ENCODE measurements around the gene CACNA2D3.

CACNA2D3 gene

GRCh38 chr3:54709785-54710184 lies 587.4 kb downstream of the CACNA2D3 start:
- DNase-seq = no peak

- no peak for DNase-seq
These were observed 588.6 kb downstream of the CACNA2D3 start for GRCh38 chr3:54710954-54711353.

- DNase-seq = no peak
These were observed 590.2 kb downstream of the CACNA2D3 start for GRCh38 chr3:54712539-54712938.

- DNase-seq = no peak
These were observed 590.7 kb downstream of the CACNA2D3 start for GRCh38 chr3:54713031-54713430.

GRCh38 chr3:54713455-54713854 lies 591.1 kb downstream of the CACNA2D3 start:
- DNase-seq = no peak

GRCh38 chr3:54714035-54714434 lies 591.7 kb downstream of the CACNA2D3 start:
- no peak for DNase-seq

GRCh38 chr3:54717506-54717905 lies 595.2 kb downstream of the CACNA2D3 start:
- no peak for DNase-seq

- no peak for DNase-seq
These were observed 597.6 kb downstream of the CACNA2D3 start for GRCh38 chr3:54719914-54720313.

- no peak for DNase-seq
These were observed 598.3 kb downstream of the CACNA2D3 start for GRCh38 chr3:54720604-54721003.

GRCh38 chr3:54731732-54732445 lies 609.5 kb downstream of the CACNA2D3 start:
- no peak for DNase-seq

- no peak for DNase-seq
These were observed 611.0 kb downstream of the CACNA2D3 start for GRCh38 chr3:54733106-54734006.

- no peak for DNase-seq
These were observed 614.1 kb downstream of the CACNA2D3 start for GRCh38 chr3:54736459-54736858.

- no peak for DNase-seq
These were observed 621.4 kb downstream of the CACNA2D3 start for GRCh38 chr3:54743755-54744154.

- DNase-seq = no peak
These were observed 621.9 kb downstream of the CACNA2D3 start for GRCh38 chr3:54744291-54744690.

- DNase-seq = no peak
These were observed 623.5 kb downstream of the CACNA2D3 start for GRCh38 chr3:54745843-54746242.

GRCh38 chr3:54746722-54747121 lies 624.4 kb downstream of the CACNA2D3 start:
- DNase-seq = no peak

GRCh38 chr3:54755756-54756155 lies 633.4 kb downstream of the CACNA2D3 start:
- DNase-seq = no peak

GRCh38 chr3:54756330-54756731 lies 634.0 kb downstream of the CACNA2D3 start:
- no peak for DNase-seq

- no peak for DNase-seq
These were observed 636.1 kb downstream of the CACNA2D3 start for GRCh38 chr3:54758461-54758860.

- no peak for DNase-seq
These were observed 636.8 kb downstream of the CACNA2D3 start for GRCh38 chr3:54759166-54759565.

- DNase-seq = no peak
These were observed 637.8 kb downstream of the CACNA2D3 start for GRCh38 chr3:54760201-54760600.

- DNase-seq = no peak
These were observed 639.3 kb downstream of the CACNA2D3 start for GRCh38 chr3:54761637-54762036.

- no peak for DNase-seq
These were observed 642.6 kb downstream of the CACNA2D3 start for GRCh38 chr3:54764911-54765310.

- no peak for DNase-seq
These were observed 648.7 kb downstream of the CACNA2D3 start for GRCh38 chr3:54771050-54771449.
